Measurements from ENCODE around the gene CD27.

- TF ChIP-seq CTCF (IDR thresholded peaks at IDR 0.05) (no peak), EZH2 (IDR thresholded peaks at IDR 0.05; ENCODE audit: borderline replicate concordance, insufficient read depth, low read depth, low read length, poor library complexity, severe bottlenecking) (no peak)
Measured at GRCh38 chr12:6494968-6495367, 50.2 kb downstream of the CD27 start.

Data from B cell (primary cell).